Neuronal stem cell (in vitro differentiated cells): ENCODE measurements around the gene TMEM59L.

Experiments used
- DNase-seq: peaks from one replicate; pipeline ENCODE4 v3.0.0-alpha.2; 2013; ENCODE audit warnings: low spot score
- H2AFZ ChIP-seq: one replicate; pipeline ENCODE4 v1.6.1; 2013; ENCODE audit warnings: mild to moderate bottlenecking, low read length, inconsistent platforms
- H2AK5ac ChIP-seq: 2 replicates; pipeline ENCODE4 v1.6.1; 2013; ENCODE audit warnings: low read depth, mild to moderate bottlenecking, inconsistent platforms, low read length, moderate library complexity, mixed read lengths
- H2BK120ac ChIP-seq: 2 replicates; pipeline ENCODE4 v1.6.1; 2013; ENCODE audit warnings: low read depth, mild to moderate bottlenecking, inconsistent platforms, low read length, moderate library complexity, mixed read lengths
- H2BK12ac ChIP-seq: one replicate; pipeline ENCODE4 v1.6.1; 2013; ENCODE audit warnings: low read length, inconsistent platforms
- H2BK15ac ChIP-seq: 2 replicates; pipeline ENCODE4 v1.6.1; 2013; ENCODE audit warnings: mild to moderate bottlenecking, low read length, inconsistent platforms, mixed read lengths
- H2BK5ac ChIP-seq: one replicate; pipeline ENCODE4 v1.6.1; 2013; ENCODE audit warnings: inconsistent platforms, mild to moderate bottlenecking, low read length, moderate library complexity
- H3K14ac ChIP-seq: one replicate; pipeline ENCODE4 v1.6.1; 2013; ENCODE audit warnings: low read length, inconsistent platforms
- H3K18ac ChIP-seq: 2 replicates; pipeline ENCODE4 v1.6.1; 2013; ENCODE audit warnings: low read length, inconsistent platforms
- H3K23ac ChIP-seq: 2 replicates; pipeline ENCODE4 v1.6.1; 2013; ENCODE audit warnings: low read depth, mild to moderate bottlenecking, mixed read lengths, low read length, inconsistent platforms; ENCODE audit not compliant: poor library complexity
- H3K27ac ChIP-seq: replicated peaks from 3 replicates; pipeline ENCODE4 v1.5.1; 2013; ENCODE audit warnings: low read length, inconsistent platforms
- H3K27me3 ChIP-seq, 3 experiments: 2 replicates each; pipeline ENCODE4 v1.6.1; 2013; ENCODE audit warnings: low read length in 3 of 3, mild to moderate bottlenecking in 2 of 3, inconsistent platforms in 1 of 3, low read depth in 1 of 3, mixed read lengths in 1 of 3, moderate library complexity in 1 of 3; ENCODE audit not compliant: control insufficient read depth in 3 of 3, insufficient read depth in 3 of 3
- H3K36me3 ChIP-seq, 2 donors: replicated peaks in 1 of 2; 2 replicates each; pipeline ENCODE4 v1.6.1; 2013; ENCODE audit warnings: low read length in 2 of 2; ENCODE audit not compliant: control insufficient read depth in 2 of 2, insufficient read depth in 2 of 2
- H3K4ac ChIP-seq: 2 replicates; pipeline ENCODE4 v1.6.1; 2013; ENCODE audit warnings: inconsistent platforms, mild to moderate bottlenecking, low read length, moderate library complexity
- H3K4me1 ChIP-seq, 2 donors: 1 replicate in 1 of 2; 2 replicates in 1 of 2; pipeline ENCODE4 v1.6.1; 2013; ENCODE audit warnings: low read length in 2 of 2, low read depth in 1 of 2; ENCODE audit not compliant: control insufficient read depth in 2 of 2, insufficient read depth in 1 of 2
- H3K4me2 ChIP-seq: one replicate; pipeline ENCODE4 v1.6.1; 2013; ENCODE audit warnings: mild to moderate bottlenecking, low read length, inconsistent platforms; ENCODE audit not compliant: insufficient read depth, poor library complexity, severe bottlenecking
- H3K4me3 ChIP-seq, 2 donors: 2 replicates each; pipeline ENCODE4 v1.5.1; 2013; ENCODE audit warnings: low read length in 2 of 2, mild to moderate bottlenecking in 2 of 2, inconsistent platforms in 1 of 2, moderate library complexity in 1 of 2
- H3K79me1 ChIP-seq: one replicate; pipeline ENCODE4 v1.6.1; 2013; ENCODE audit warnings: low read depth, mild to moderate bottlenecking, inconsistent platforms, low read length, moderate library complexity
- H3K9ac ChIP-seq: one replicate; pipeline ENCODE4 v1.6.1; 2013; ENCODE audit warnings: mild to moderate bottlenecking, low read depth, low read length, inconsistent platforms; ENCODE audit not compliant: poor library complexity
- H3K9me3 ChIP-seq, 2 donors: replicated peaks in 1 of 2; 2 replicates each; pipeline versions ENCODE3 to v1.6.1; 2013; ENCODE audit warnings: low read length in 2 of 2, mild to moderate bottlenecking in 2 of 2, inconsistent platforms in 1 of 2, low read depth in 1 of 2, mixed read lengths in 1 of 2, moderate library complexity in 1 of 2; ENCODE audit not compliant: control insufficient read depth in 2 of 2, insufficient read depth in 1 of 2
- H4K8ac ChIP-seq: one replicate; pipeline ENCODE4 v1.6.1; 2013; ENCODE audit warnings: low read depth, mild to moderate bottlenecking, inconsistent platforms, low read length, moderate library complexity
- H4K91ac ChIP-seq: one replicate; pipeline ENCODE4 v1.6.1; 2013; ENCODE audit warnings: low read length, low read depth, mild to moderate bottlenecking, inconsistent platforms; ENCODE audit not compliant: poor library complexity
- WGBS, 2 donors: extraction: QIAGEN DNeasy Blood & Tissue Kit; methylation state at CpG; one replicate each; pipeline ENCODE4 v1.1.7; 2013; ENCODE audit warnings: missing lambda C conversion rate in 2 of 2, mixed read lengths in 1 of 2; ENCODE audit not compliant: insufficient read length in 2 of 2, insufficient replicate concordance in 1 of 2; ENCODE audit errors: extremely low coverage in 2 of 2; 5-methylcytosine and 5-hydroxymethylcytosine counted together

The TMEM59L gene

DNA sequence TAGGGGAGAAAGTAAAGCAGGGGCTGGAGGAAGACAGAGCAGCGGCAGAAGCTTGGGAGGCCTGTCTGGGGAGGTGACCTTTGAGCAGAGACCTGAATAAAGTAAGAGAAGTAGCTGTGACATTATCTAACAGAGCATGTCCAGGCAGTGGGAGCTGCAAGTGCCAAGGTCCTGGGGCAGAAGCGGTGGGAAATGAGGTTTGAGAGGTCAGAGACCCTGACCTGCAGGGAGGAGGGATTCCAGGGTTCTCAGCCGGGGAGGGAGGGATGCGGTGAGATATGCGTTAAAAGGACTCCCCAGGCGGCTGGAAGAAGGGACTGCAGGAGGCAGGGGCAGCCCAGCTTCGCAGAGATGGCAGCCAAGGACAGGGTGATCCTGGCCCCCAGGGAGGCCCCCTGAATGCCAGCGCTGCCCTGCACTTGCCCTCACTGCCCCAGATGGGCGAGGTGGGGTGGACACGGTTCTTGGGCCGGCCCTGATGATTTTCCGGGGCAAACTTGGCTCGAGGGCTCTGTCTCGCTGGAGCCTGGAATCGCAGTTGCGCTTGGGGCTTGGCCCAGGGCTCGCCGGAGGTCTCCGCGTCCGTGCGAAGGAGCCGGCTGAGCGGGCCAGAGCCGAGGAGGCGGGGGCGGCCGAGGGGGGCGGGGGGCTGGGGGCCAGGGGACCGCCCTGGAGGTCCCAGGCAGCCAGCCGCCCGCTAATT, 9.3 kb upstream of the TMEM59L start:
- no peak overlapping the region for H3K14ac ChIP-seq
- no peak overlapping the region for H3K23ac ChIP-seq
- H3K27me3 ChIP-seq, result peaks cover 34 to 80% (median 67%) of the 10 kb centered on the region in 3 experiments
- H3K9ac ChIP-seq, result peak overlapping the region; percentile 51
- no peak overlapping the region for H2BK120ac ChIP-seq
- H3K4me1 ChIP-seq, result peaks cover 16 to 22% of the 10 kb centered on the region in 2 donors
- no peaks in the 10 kb centered on the region for H3K79me1 ChIP-seq
- H4K91ac ChIP-seq, result no peak overlapping the region
- no peak overlapping the region for H3K4ac ChIP-seq
- no peak overlapping the region for H2BK12ac ChIP-seq
- H3K36me3 ChIP-seq, result no peaks in the 10 kb centered on the region
- H3K4me2 ChIP-seq, result peak overlapping the region; percentile 70
- H3K4me3 ChIP-seq, result no peak overlapping the region
- no peak overlapping the region for H2BK15ac ChIP-seq
- no CpG with 5 or more reads among the region's 32 CpGs for WGBS, 2 donors
- H3K18ac ChIP-seq, result peak overlapping the region; percentile 93
- no peak overlapping the region for H2AK5ac ChIP-seq
- H4K8ac ChIP-seq, result no peak overlapping the region
- DNase-seq, result no peak
- no peaks in the 10 kb centered on the region for H3K9me3 ChIP-seq
- H2BK5ac ChIP-seq, result no peak overlapping the region
- no peak overlapping the region for H3K27ac ChIP-seq
- H2AFZ ChIP-seq, result peak overlapping the region; percentile 68

DNA sequence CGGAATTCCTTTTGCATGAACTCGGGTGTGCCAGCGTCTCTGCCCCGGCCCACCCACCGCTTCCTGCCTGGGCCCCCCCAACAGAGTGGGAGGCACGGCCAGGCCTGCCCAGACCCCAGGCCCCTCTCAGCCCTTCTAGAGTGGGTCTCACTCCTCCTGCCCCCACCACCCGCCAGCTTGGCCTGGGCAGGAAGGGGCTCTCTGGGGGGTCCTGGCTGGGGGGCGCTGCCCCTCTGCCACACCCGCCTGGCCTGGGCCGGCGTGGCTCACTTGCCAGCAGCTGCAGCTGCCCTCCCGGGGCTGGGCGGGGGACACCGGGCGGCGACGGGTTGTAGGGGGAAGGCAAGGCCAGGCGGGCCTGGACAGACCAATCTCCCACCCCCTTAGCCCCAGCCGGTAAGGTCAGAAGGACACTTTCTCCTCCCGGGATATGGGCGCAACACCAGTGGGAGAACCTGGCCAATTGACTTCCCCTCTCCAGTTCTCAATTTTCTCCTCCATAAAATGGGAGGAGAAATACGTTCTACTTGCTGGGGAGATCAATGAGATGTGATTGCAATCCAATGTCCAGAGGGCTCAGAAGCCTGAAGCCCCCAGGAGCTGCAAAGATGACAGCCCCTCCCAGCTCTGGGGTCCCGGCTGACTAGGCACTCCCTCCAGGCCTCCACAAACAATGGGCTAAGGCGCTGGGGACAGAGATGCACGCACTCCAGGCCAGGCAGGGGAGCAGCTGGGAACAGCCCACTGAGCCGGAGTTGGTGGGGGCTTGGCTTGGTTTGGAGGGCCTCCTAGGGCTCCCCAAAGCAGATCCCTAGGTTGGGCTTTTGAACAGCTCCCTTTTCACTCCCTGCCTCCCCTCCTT, 8.5 kb upstream of the TMEM59L start:
- Histone ChIP-seq H3K18ac (peak overlapping the region; percentile 94), H2BK5ac (no peak overlapping the region), H3K14ac (peak overlapping the region; percentile 31), H3K27ac (no peak overlapping the region), H3K27me3 (peaks cover 39 to 85% (median 75%) of the 10 kb centered on the region in 3 experiments), H2AFZ (no peak overlapping the region), H4K91ac (no peak overlapping the region), H2BK120ac (no peak overlapping the region), H3K9ac (peak overlapping the region; percentile 30), H3K4ac (no peak overlapping the region), H3K79me1 (no peaks in the 10 kb centered on the region), H2BK15ac (no peak overlapping the region), H2AK5ac (peak overlapping the region; percentile 54), H3K36me3 (no peaks in the 10 kb centered on the region), H3K4me2 (peak overlapping the region; percentile 45), H3K9me3 (no peaks in the 10 kb centered on the region), H3K4me1 (peaks cover 14 to 22% of the 10 kb centered on the region in 2 donors), H3K4me3 (no peak overlapping the region), H3K23ac (no peak overlapping the region), H4K8ac (no peak overlapping the region), H2BK12ac (peak overlapping the region; percentile 12)
- WGBS, 2 donors, result no CpG with 5 or more reads among the region's 26 CpGs
- DNase-seq, result no peak

DNA sequence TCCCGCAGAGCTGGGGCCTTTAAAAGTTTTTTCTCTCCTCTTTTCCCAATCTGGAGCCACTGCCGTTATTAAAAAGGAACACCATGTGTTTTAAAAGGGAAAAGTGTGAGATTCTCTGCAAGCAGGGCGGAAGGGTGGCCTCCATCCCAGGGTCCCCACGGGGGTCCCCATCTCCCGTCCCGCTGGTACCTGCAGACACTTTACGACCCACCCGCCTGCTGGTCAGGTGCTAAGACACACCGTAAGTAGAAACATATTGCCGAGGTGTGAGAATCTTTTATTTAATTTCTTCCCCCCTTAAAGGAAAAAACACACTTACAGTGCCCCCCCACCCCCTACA, 7.9 kb upstream of the TMEM59L start:
- Histone ChIP-seq H2BK120ac (no peak overlapping the region), H3K79me1 (no peaks in the 10 kb centered on the region), H2AK5ac (peak overlapping the region; percentile 81), H2AFZ (no peak overlapping the region), H3K4me1 (peaks cover 14 to 25% of the 10 kb centered on the region in 2 donors), H2BK15ac (no peak overlapping the region), H2BK12ac (no peak overlapping the region), H4K91ac (no peak overlapping the region), H4K8ac (no peak overlapping the region), H3K9me3 (no peaks in the 10 kb centered on the region), H3K9ac (no peak overlapping the region), H3K27ac (no peak overlapping the region), H3K23ac (no peak overlapping the region), H3K4ac (no peak overlapping the region), H3K4me3 (no peak overlapping the region), H3K36me3 (no peaks in the 10 kb centered on the region), H3K14ac (no peak overlapping the region), H3K18ac (no peak overlapping the region), H3K27me3 (peaks cover 43 to 87% (median 81%) of the 10 kb centered on the region in 3 experiments), H2BK5ac (no peak overlapping the region), H3K4me2 (no peak overlapping the region)
- no peak for DNase-seq
- WGBS, 2 donors, result no CpG with 5 or more reads among the region's 10 CpGs

DNA sequence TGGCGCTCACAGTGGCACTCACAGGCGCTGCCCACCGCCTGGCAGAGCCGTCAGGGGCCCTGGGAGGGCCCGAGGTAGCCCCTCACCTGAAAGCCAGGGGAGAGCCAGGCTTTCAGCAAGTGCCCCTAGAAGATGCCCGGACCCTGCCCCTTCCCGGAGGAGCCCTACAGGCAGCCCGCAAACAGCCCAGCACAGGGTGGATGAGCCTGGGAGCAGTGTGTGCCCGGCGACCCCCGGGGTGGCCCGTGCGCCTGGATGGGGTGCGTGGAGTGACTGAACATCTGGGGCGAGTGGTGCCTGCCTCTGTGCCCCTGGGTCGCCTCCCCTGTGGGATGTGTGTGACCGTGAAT, 7.5 kb upstream of the TMEM59L start:
- Histone ChIP-seq H2AK5ac (peak overlapping the region; percentile 81), H3K79me1 (no peaks in the 10 kb centered on the region), H4K8ac (peak overlapping the region; percentile 82), H2BK5ac (peak overlapping the region; percentile 66), H3K27me3 (peaks cover 47 to 90% (median 85%) of the 10 kb centered on the region in 3 experiments), H3K4me2 (no peak overlapping the region), H2BK12ac (peak overlapping the region; percentile 73), H3K18ac (peak overlapping the region; percentile 71), H2AFZ (no peak overlapping the region), H3K14ac (peak overlapping the region; percentile 94), H3K27ac (no peak overlapping the region), H3K4me1 (peaks cover 14 to 28% of the 10 kb centered on the region in 2 donors), H3K23ac (peak overlapping the region; percentile 91), H3K4ac (no peak overlapping the region), H3K9me3 (no peaks in the 10 kb centered on the region), H4K91ac (no peak overlapping the region), H3K9ac (no peak overlapping the region), H2BK15ac (peak overlapping the region; percentile 91), H2BK120ac (no peak overlapping the region), H3K4me3 (no peak overlapping the region), H3K36me3 (no peaks in the 10 kb centered on the region)
- no peak for DNase-seq
- no CpG with 5 or more reads among the region's 17 CpGs for WGBS, 2 donors
